ENCODE measurements around the gene FBRSL1. TPM values are rescaled to one million over a fixed set of nuclear protein-coding genes. Genes with fewer than 3 reads are reported as not detected.

The FBRSL1 gene
- total RNA-seq, 4 donors from 2014 or later, result 14.4 to 28.1 (median 18.5) TPM

DNA sequence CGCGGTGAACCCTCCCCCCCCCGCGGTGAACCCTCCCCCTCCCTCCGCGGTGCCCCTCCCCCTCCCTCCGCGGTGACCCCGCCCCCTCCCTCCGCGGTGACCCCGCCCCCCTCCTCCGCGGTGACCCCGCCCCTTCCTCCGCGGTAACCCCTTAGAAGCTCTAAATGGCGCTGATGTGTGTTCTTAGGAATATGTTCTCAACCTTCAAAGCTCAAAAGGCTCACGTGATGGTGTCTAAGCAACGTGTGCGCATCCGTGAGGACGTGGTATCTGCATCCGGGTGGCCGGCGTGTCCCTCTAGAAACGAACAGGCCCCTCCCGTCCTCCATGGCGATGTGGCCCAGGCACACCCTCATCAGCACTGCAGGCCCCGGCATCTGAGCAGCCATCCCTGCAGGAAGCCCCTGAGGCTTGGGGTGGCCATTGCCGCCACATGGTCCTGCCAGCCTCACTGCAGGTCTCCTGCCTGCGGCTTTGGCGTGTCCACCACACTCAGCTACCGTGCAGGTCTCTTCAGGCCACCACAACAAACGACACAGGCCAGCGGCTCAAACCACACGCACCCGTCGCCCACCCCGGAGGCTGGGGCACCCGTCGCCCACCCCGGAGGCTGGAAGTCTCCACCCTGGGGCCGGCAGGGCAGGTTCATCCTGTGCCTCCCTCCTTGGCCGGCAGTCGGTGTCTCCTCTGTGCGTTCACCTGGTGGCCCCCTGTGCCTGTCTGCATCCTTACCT, 14.5 kb upstream of the FBRSL1 start:
- DNase-seq (ENCODE audit: extremely low spot score), result no peak
- Histone ChIP-seq H3K4me3 (no peak overlapping the region), H3K27me3 (peaks cover 0 to 27% (median 0%) of the 10 kb centered on the region in 4 donors), H3K36me3 (no peaks in the 10 kb centered on the region), H3K27ac (replicated peaks in 1 of 4) (no peak overlapping the region), H3K9me3 (peaks cover 0 to 4% (median 0%) of the 10 kb centered on the region in 4 donors), H3K4me1 (no peaks in the 10 kb centered on the region)
- WGBS, result no CpG with 5 or more reads among the region's 47 CpGs
- intact Hi-C loops (cut with DNase I), result no loop called here
- no peak for TF ChIP-seq POLR2AphosphoS5 (IDR thresholded peaks at IDR 0.05)
- no peak for TF ChIP-seq CTCF (IDR thresholded peaks at IDR 0.05)
- no peak for TF ChIP-seq POLR2A (IDR thresholded peaks at IDR 0.05; ENCODE audit: low read depth)
- no peak for TF ChIP-seq EP300 (IDR thresholded peaks at IDR 0.05)

- intact Hi-C loops (cut with DNase I), result no loop called here
- no peak for DNase-seq (ENCODE audit: extremely low spot score)
- WGBS, result 97% methylated on average over 20 of the region's 26 CpGs
- H3K36me3 ChIP-seq, result no peaks in the 10 kb centered on the region
- H3K27ac ChIP-seq (replicated peaks in 1 of 4), result no peak overlapping the region
- H3K4me3 ChIP-seq, result no peak overlapping the region
- H3K4me1 ChIP-seq, result no peaks in the 10 kb centered on the region
- TF ChIP-seq POLR2A (IDR thresholded peaks at IDR 0.05; ENCODE audit: low read depth) (no peak), CTCF (IDR thresholded peaks at IDR 0.05) (no peak), POLR2AphosphoS5 (IDR thresholded peaks at IDR 0.05) (no peak), EP300 (IDR thresholded peaks at IDR 0.05) (no peak)
- peaks cover 0 to 4% (median 0%) of the 10 kb centered on the region in 4 donors for H3K9me3 ChIP-seq
- peaks cover 0 to 30% (median 0%) of the 10 kb centered on the region in 4 donors for H3K27me3 ChIP-seq
Measured at GRCh38 chr12:132476038-132476414, 13.9 kb upstream of the FBRSL1 start.

DNA sequence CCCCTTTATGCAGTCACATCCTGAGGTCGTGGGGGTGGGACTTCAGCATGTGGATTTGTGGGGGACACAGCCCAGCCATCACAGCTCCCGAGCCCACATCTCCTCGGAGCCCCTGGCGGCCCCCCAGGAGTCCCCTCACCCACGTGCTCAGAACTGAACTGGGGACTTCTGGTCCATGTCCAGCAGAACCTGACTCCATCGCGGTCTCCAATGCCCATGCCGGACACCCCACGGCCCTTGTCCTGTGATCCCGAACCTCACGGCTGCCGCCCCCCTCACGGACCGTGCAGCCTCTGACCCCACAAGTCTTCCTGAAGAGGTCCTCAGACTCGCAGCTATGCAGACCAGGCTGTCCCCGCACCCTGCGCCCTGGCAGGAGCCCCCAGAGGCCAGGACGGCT, 13.5 kb upstream of the FBRSL1 start:
- Histone ChIP-seq H3K4me3 (no peak overlapping the region), H3K9me3 (peaks cover 0 to 4% (median 0%) of the 10 kb centered on the region in 4 donors), H3K27me3 (peaks cover 0 to 30% (median 0%) of the 10 kb centered on the region in 4 donors), H3K36me3 (no peaks in the 10 kb centered on the region), H3K4me1 (no peaks in the 10 kb centered on the region), H3K27ac (replicated peaks in 1 of 4) (no peak overlapping the region)
- TF ChIP-seq POLR2AphosphoS5 (IDR thresholded peaks at IDR 0.05), result no peak
- no peak for TF ChIP-seq POLR2A (IDR thresholded peaks at IDR 0.05; ENCODE audit: low read depth)
- no peak for TF ChIP-seq CTCF (IDR thresholded peaks at IDR 0.05)
- no peak for TF ChIP-seq EP300 (IDR thresholded peaks at IDR 0.05)
- no peak for DNase-seq (ENCODE audit: extremely low spot score)
- WGBS, result 92% methylated on average over 4 of the region's 18 CpGs
- intact Hi-C loops (cut with DNase I), result no loop called here

DNA sequence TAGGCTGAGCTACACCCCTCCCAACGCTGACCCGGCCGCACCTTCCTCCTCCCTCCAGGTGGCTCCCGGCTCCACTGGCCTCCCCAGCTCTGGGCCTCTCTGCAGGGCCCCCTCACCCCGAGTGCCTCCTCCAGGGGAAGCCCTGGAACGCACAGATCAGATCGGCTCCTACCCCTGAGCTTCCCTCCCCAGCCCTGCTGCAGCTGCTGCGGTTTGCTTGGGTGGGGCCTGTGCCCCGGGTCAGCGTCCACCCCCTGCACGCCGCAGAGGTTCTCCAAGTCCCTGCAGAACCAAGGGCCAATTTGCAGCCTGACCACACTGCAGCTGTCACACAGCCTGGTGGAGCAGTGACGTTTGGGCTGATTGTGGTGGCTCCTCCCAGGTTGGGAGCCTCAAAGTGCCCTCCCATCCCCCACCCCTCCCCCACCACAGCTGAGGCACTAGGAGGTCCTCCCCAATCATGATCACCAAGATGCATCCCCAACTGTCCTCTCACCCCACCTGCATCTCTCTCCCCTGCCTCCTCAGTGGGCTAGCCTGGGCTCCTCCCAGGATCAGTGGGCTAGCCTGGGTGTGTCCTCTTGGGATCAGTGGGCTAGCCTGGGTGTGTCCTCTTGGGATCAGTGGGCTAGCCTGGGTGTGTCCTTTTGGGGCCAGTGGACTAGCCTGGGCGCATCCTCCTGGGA, 12.8 kb upstream of the FBRSL1 start:
- 80% methylated on average over 13 of the region's 14 CpGs for WGBS

DNA sequence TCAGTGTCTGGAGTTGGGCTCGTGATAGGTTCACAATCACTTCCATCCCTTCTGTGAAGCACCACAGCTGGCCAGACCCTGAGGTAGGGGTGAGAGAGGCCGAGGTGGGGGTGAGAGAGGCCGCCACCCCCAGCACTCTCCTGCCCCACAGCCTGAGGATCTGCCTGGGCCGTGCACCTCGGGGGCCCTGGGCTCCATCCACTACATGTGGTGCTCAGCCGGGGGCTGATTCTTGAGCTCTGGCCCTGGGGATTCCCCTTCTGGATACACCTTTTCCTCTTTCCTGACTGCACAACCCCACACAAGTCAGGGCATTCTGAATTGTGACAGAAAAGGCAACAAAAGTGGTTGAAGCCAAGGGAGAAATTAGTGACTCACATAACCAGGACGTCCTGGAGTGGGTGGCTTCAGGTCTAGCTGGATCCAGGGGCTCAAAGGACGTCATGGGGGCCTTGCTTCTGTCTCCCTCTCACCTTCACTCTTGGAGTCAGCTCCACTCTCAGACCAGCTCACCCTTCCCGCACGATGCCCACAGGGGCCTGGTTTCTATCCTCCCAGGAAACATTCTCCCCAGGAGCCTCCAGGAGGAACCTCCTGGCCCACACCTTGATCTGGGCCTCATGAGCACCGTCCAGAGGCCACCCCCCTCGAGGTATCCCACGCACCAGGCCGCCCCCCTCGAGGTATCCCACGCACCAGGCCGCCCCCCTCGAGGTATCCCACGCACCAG, 12.1 kb upstream of the FBRSL1 start:
- WGBS, result 85% methylated on average over 13 of the region's 19 CpGs
- Histone ChIP-seq H3K27ac (replicated peaks in 1 of 4) (no peak overlapping the region), H3K4me1 (no peaks in the 10 kb centered on the region), H3K4me3 (no peak overlapping the region), H3K36me3 (no peaks in the 10 kb centered on the region), H3K27me3 (peaks cover 0 to 31% (median 0%) of the 10 kb centered on the region in 4 donors), H3K9me3 (peaks cover 0 to 4% (median 0%) of the 10 kb centered on the region in 4 donors)
- TF ChIP-seq POLR2A (IDR thresholded peaks at IDR 0.05; ENCODE audit: low read depth), result no peak
- DNase-seq (ENCODE audit: extremely low spot score), result no peak
- intact Hi-C loops (cut with DNase I), result no loop called here

More for the DNA sequence above, 12.8 kb upstream of the FBRSL1 start:
- TF ChIP-seq POLR2A (IDR thresholded peaks at IDR 0.05; ENCODE audit: low read depth), result no peak
- Histone ChIP-seq H3K36me3 (no peaks in the 10 kb centered on the region), H3K27ac (replicated peaks in 1 of 4) (no peak overlapping the region), H3K27me3 (peaks cover 0 to 32% (median 0%) of the 10 kb centered on the region in 4 donors), H3K4me3 (no peak overlapping the region), H3K9me3 (peaks cover 0 to 4% (median 0%) of the 10 kb centered on the region in 4 donors), H3K4me1 (no peaks in the 10 kb centered on the region)
- DNase-seq (ENCODE audit: extremely low spot score), result no peak
- intact Hi-C loops (cut with DNase I), result no loop called here

Data from esophagus muscularis mucosa (tissue), 4 donors.